WERI-Rb-1 (cell line): Measurements from ENCODE around the gene FBXO24.
A peak's percentile ranks its signal among the peaks of the same experiment; 100 is the strongest.

Experiments
- DNase-seq: peaks from one replicate; pipeline ENCODE4 v3.0.0-alpha.2; 2020
- H3K27ac ChIP-seq: fragments of 250-450 bp; sonication (Bioruptor Pico); 2 replicates; pipeline ENCODE4 v1.5.1; 2020; ENCODE audit warnings: mild to moderate bottlenecking, moderate library complexity
- H3K27me3 ChIP-seq: fragments of 250-450 bp; sonication (Bioruptor Pico); 2 replicates; pipeline ENCODE4 v1.5.1; 2021; ENCODE audit warnings: mild to moderate bottlenecking, low read depth, moderate library complexity; ENCODE audit not compliant: insufficient read depth, severe bottlenecking
- H3K36me3 ChIP-seq: fragments of 250-450 bp; sonication (Bioruptor Pico); 2 replicates; pipeline ENCODE4 v1.5.1; 2020; ENCODE audit warnings: mild to moderate bottlenecking, moderate library complexity
- H3K4me3 ChIP-seq: 2 replicates; pipeline ENCODE4 v1.5.1; 2011; ENCODE audit warnings: low read depth, mild to moderate bottlenecking, control low read depth, low read length
- H3K9me3 ChIP-seq: fragments of 250-450 bp; sonication (Bioruptor Pico); 2 replicates; pipeline ENCODE4 v1.5.1; 2021; ENCODE audit warnings: mild to moderate bottlenecking, moderate library complexity; ENCODE audit not compliant: severe bottlenecking
- CTCF ChIP-seq: IDR thresholded peaks from 2 replicates; pipeline ENCODE4 v1.5.1; 2011; ENCODE audit warnings: low read depth, mild to moderate bottlenecking, control low read depth, inconsistent platforms, low read length

The FBXO24 gene

GRCh38 chr7:100591596-100591995 lies 5.5 kb downstream of the FBXO24 start:
- no peaks in the 10 kb centered on the region for H3K9me3 ChIP-seq
- no peak for TF ChIP-seq CTCF
- no peaks in the 10 kb centered on the region for H3K27me3 ChIP-seq
- no peak overlapping the region for H3K4me3 ChIP-seq
- H3K36me3 ChIP-seq = no peaks in the 10 kb centered on the region
- DNase-seq = no peak
- no peak overlapping the region for H3K27ac ChIP-seq

GRCh38 chr7:100595188-100595587 lies 9.1 kb downstream of the FBXO24 start:
- no peak for TF ChIP-seq CTCF
- H3K9me3 ChIP-seq = no peaks in the 10 kb centered on the region
- H3K36me3 ChIP-seq = no peaks in the 10 kb centered on the region
- H3K4me3 ChIP-seq = no peak overlapping the region
- no peak for DNase-seq
- no peak overlapping the region for H3K27ac ChIP-seq
- H3K27me3 ChIP-seq = no peaks in the 10 kb centered on the region

- no peaks in the 10 kb centered on the region for H3K36me3 ChIP-seq
- no peak overlapping the region for H3K4me3 ChIP-seq
- no peak overlapping the region for H3K27ac ChIP-seq
- H3K9me3 ChIP-seq = no peaks in the 10 kb centered on the region
- no peak for TF ChIP-seq CTCF
- no peak for DNase-seq
- no peaks in the 10 kb centered on the region for H3K27me3 ChIP-seq
Measured at GRCh38 chr7:100598425-100598824, 12.3 kb downstream of the FBXO24 start.

DNA sequence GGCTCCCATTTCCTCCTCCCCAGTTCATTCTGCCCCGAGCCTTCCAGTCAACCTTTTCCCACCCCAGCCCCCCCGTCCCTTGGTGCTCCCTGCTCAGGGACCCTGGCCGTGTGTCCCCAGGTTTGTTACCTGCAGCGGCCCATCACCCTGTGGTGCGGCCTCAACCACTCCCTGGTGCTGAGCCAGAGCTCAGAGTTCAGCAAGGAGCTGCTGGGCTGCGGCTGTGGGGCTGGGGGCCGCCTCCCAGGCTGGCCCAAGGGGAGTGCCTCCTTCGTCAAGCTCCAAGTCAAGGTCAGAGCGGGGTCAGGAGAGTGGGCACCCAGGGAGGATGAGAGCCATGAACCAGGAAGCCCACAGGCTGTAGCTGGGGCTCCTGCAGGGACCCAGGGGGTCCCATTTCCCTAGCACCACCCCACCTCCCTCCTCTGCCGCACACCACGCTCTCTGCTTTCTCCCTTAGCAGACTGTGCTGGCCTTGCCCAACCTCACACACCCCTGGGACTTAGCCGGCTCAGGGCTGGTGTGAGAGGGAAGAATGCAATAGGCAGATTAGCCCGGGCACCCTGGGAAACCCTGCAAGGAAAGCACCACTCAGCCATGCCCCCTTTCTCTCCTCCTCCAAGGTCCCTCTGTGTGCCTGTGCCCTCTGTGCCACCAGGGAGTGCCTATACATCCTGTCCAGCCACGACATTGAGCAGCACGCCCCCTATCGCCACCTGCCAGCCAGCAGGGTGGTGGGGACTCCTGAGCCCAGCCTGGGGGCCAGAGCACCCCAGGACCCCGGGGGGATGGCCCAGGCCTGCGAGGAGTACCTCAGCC lies 14.0 kb downstream of the FBXO24 start:
- DNase-seq = peak; percentile 59
- Histone ChIP-seq H3K4me3 (no peak overlapping the region), H3K27ac (no peak overlapping the region; the same call in 1 of the 2 replicates), H3K36me3 (no peaks in the 10 kb centered on the region), H3K9me3 (no peaks in the 10 kb centered on the region), H3K27me3 (peaks cover 2% of the 10 kb centered on the region)
- TF ChIP-seq CTCF = peak; percentile 62

DNA sequence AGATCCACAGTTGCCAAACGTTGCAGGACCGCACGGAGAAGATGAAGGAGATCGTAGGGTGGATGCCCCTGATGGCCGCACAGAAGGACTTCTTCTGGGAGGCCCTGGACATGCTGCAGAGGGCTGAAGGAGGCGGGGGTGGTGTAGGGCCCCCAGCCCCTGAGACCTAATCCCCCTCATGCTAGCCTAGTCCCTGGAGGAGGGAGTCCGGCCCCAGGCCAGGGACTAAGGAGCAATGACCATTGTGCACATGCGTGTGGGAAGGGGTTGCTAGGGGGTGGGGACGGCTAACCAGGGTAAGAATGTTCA lies 14.6 kb downstream of the FBXO24 start:
- Histone ChIP-seq H3K27me3 (peaks cover 6% of the 10 kb centered on the region), H3K36me3 (no peaks in the 10 kb centered on the region), H3K9me3 (no peaks in the 10 kb centered on the region), H3K4me3 (no peak overlapping the region), H3K27ac (no peak overlapping the region)
- no peak for DNase-seq
- no peak for TF ChIP-seq CTCF
